Stimulated activated CD8-positive, alpha-beta memory T cell treated with anti-CD3 and anti-CD28 coated beads, Interleukin-15, amount 100 ng/mL, for 24 hours (primary cell): Measurements from ENCODE around the gene C16orf92.
"Not testable (repeated sequence)": the region's sequence is repeated elsewhere in the genome, so short reads cannot be mapped to it uniquely, and the experiment has no call there.

Source experiments
- DNase-seq: peaks from one replicate; pipeline ENCODE4 v3.0.0-alpha.2; 2020; ENCODE audit warnings: low read depth

The C16orf92 gene

GRCh38 chr16:30005341-30006094 is 17.5 kb upstream of the C16orf92 start:
- DNase-seq, result no peak

GRCh38 chr16:30006095-30006473 is 16.9 kb upstream of the C16orf92 start:
- DNase-seq, result no peak

- no peak for DNase-seq
Measured at GRCh38 chr16:30006659-30007377, 16.2 kb upstream of the C16orf92 start.

GRCh38 chr16:30007378-30007895 is 15.6 kb upstream of the C16orf92 start:
- DNase-seq, result no peak

GRCh38 chr16:30009085-30009862 is 13.7 kb upstream of the C16orf92 start:
- no peak for DNase-seq

GRCh38 chr16:30009990-30010843 is 12.8 kb upstream of the C16orf92 start:
- DNase-seq, result no peak

- no peak for DNase-seq
Measured at GRCh38 chr16:30010844-30011713, 11.9 kb upstream of the C16orf92 start, which contains the start of gene DOC2A. DOC2A (minus strand) TSS chr16:30011027; CDS start chr16:30010222, 805 bp downstream.

GRCh38 chr16:30011714-30012504 is 11.1 kb upstream of the C16orf92 start:
- DNase-seq, result no peak

GRCh38 chr16:30012598-30012997 is 10.4 kb upstream of the C16orf92 start:
- DNase-seq, result not testable (repeated sequence)

- not testable (repeated sequence) for DNase-seq
Measured at GRCh38 chr16:30015450-30015849, 7.5 kb upstream of the C16orf92 start.

- DNase-seq, result no peak
Measured at GRCh38 chr16:30016555-30017276, 6.3 kb upstream of the C16orf92 start.

- DNase-seq, result no peak
Measured at GRCh38 chr16:30017277-30017656, 5.7 kb upstream of the C16orf92 start.

GRCh38 chr16:30017937-30018336 is 5.1 kb upstream of the C16orf92 start:
- DNase-seq, result not testable (repeated sequence)

GRCh38 chr16:30018731-30019158 is 4.3 kb upstream of the C16orf92 start:
- DNase-seq, result no peak

GRCh38 chr16:30023586-30023985 is 588 bp downstream of the C16orf92 start:
- DNase-seq, result no peak

- no peak for DNase-seq
Measured at GRCh38 chr16:30024451-30024850, 1.5 kb downstream of the C16orf92 start.

- no peak for DNase-seq
Measured at GRCh38 chr16:30025156-30025555, 2.2 kb downstream of the C16orf92 start.

GRCh38 chr16:30025574-30025973 is 2.6 kb downstream of the C16orf92 start:
- no peak for DNase-seq

GRCh38 chr16:30026449-30026848 is 3.5 kb downstream of the C16orf92 start:
- no peak for DNase-seq
